ENCODE data around the gene TMEM169. TPM values are rescaled to one million over a fixed set of nuclear protein-coding genes. Genes with fewer than 3 reads are reported as not detected.

TMEM169 gene
- total and polyA plus RNA-seq, 2 of the 4 experiments (the other 2 are of a cell fraction): 0.15 to 0.54 TPM

DNA sequence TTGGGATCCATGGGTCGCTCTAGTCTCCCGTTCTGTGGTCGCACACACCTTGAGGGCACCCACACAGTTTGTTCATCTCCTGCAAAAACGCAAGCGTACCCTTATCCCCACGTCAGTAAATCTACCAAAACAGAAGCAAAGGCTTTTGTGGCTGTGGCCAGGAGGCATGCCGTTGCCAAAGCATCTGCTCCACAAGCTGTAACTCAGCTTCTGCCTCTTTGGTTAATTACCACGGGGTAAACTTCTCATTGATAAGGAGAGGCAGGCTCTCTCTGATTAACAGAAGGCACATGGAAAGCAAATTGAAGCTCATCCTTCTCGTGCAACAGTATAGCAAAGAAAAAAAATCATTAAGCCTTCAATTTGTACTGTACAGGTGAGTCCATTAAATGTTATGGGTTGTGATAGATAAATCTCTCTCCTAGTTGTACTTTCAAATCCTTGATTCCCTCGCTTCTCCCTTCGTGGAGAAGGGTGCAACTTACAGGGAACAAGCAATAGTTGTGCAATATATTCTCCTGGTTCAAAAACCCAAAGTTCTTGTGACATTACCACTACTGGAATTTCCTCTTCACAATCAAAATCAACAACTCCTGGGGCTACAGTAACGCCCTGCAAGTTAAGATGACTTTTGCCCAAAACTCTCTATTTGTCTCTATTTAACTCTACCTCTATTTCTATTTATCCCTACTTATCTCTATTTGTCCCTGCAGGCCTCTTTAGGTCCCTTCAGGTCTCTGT, 10.4 kb upstream of the TMEM169 start:
- CTCF ChIA-PET: no interaction called here
- Histone ChIP-seq H2BK5ac (ENCODE audit: low read depth, low read length, poor library complexity, severe bottlenecking) (no peak overlapping the region), H2AFZ (replicated peaks; ENCODE audit: low read length, poor library complexity) (no peak overlapping the region), H3K9ac (ENCODE audit: low read depth, low read length) (no peak overlapping the region), H4K20me1 (ENCODE audit: insufficient read depth, low read length) (no peaks in the 10 kb centered on the region), H3K18ac (ENCODE audit: low read depth, low read length) (no peak overlapping the region), H3K4ac (ENCODE audit: low read depth, low read length) (no peak overlapping the region), H2BK15ac (ENCODE audit: low read depth, low read length) (no peak overlapping the region), H3K9me1 (ENCODE audit: insufficient read depth, low read length) (no peaks in the 10 kb centered on the region), H3K9me3 (ENCODE audit: control insufficient read depth, insufficient read depth, low read length) (no peaks in the 10 kb centered on the region), H4K5ac (ENCODE audit: low read depth, low read length) (no peak overlapping the region), H3K23ac (ENCODE audit: low read depth, low read length) (no peak overlapping the region), H2AK5ac (ENCODE audit: low read depth, low read length) (no peak overlapping the region), H3K4me1 (ENCODE audit: control insufficient read depth, insufficient read depth, low read length) (no peaks in the 10 kb centered on the region), H3K4me3 (ENCODE audit: insufficient read depth, low read depth, low read length) (no peak overlapping the region), H4K91ac (ENCODE audit: insufficient read depth, low read depth, low read length) (no peak overlapping the region), H3K27ac (ENCODE audit: insufficient read depth, low read length) (no peak overlapping the region), H3K4me2 (ENCODE audit: low read depth, low read length) (no peak overlapping the region), H3K14ac (replicated peaks; ENCODE audit: low read depth, low read length) (no peak overlapping the region), H3K27me3 (ENCODE audit: control insufficient read depth, insufficient read depth, low read length) (no peaks in the 10 kb centered on the region), H3K79me1 (ENCODE audit: low read depth in 1 of 2, low read length in 2 of 2) (no peaks in the 10 kb centered on the region; a peak in 1 of 4 replicates), H2AK9ac (replicated peaks; ENCODE audit: low read depth, low read length, poor library complexity) (no peak overlapping the region), H2BK20ac (ENCODE audit: low read depth, low read length) (no peak overlapping the region), H2BK120ac (ENCODE audit: low read depth, low read length) (no peak overlapping the region), H4K8ac (ENCODE audit: low read depth in 2 of 2, low read length in 2 of 2) (no peak overlapping the region), H3K56ac (ENCODE audit: extremely low read depth, insufficient read depth, low read length) (no peak overlapping the region), H3K36me3 (ENCODE audit: control insufficient read depth, insufficient read depth, low read length) (no peaks in the 10 kb centered on the region)
- TF ChIP-seq CEBPB (IDR thresholded peaks at IDR 0.05; ENCODE audit: low read depth, low read length): peak; percentile 61; the same call in 1 of the 2 replicates
- TF ChIP-seq, protein P1, sequence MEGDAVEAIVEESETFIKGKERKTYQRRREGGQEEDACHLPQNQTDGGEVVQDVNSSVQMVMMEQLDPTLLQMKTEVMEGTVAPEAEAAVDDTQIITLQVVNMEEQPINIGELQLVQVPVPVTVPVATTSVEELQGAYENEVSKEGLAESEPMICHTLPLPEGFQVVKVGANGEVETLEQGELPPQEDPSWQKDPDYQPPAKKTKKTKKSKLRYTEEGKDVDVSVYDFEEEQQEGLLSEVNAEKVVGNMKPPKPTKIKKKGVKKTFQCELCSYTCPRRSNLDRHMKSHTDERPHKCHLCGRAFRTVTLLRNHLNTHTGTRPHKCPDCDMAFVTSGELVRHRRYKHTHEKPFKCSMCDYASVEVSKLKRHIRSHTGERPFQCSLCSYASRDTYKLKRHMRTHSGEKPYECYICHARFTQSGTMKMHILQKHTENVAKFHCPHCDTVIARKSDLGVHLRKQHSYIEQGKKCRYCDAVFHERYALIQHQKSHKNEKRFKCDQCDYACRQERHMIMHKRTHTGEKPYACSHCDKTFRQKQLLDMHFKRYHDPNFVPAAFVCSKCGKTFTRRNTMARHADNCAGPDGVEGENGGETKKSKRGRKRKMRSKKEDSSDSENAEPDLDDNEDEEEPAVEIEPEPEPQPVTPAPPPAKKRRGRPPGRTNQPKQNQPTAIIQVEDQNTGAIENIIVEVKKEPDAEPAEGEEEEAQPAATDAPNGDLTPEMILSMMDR (conservative IDR thresholded peaks at IDR 0.05; ENCODE audit: low read depth, low read length): no peak
- BruUV-seq (replicated peaks): no TSS peak
- ATAC-seq (ENCODE audit: low read depth): no peak
- intact Hi-C loops (cut with micrococcal nuclease): no loop called here
- dilution Hi-C loops (cut with HindIII; ENCODE audit: low sequenced_read_pairs, unreplicated experiment): no loop called here
- in situ Hi-C loops (cut with MboI; ENCODE audit: low sequenced_read_pairs): no loop called here
- POLR2A ChIA-PET (ENCODE audit: unreplicated experiment): no interaction called here
- 79% methylated on average over 2 of the region's 12 CpGs; no CpG with 5 or more reads in 1 of the 2 experiments for WGBS, 2 experiments (ENCODE audit: extremely low coverage in 2 of 2, insufficient read length in 1 of 2)
- no peak for DNase-seq
